Measurements from ENCODE around the gene ATR.

Gene ATR

DNA sequence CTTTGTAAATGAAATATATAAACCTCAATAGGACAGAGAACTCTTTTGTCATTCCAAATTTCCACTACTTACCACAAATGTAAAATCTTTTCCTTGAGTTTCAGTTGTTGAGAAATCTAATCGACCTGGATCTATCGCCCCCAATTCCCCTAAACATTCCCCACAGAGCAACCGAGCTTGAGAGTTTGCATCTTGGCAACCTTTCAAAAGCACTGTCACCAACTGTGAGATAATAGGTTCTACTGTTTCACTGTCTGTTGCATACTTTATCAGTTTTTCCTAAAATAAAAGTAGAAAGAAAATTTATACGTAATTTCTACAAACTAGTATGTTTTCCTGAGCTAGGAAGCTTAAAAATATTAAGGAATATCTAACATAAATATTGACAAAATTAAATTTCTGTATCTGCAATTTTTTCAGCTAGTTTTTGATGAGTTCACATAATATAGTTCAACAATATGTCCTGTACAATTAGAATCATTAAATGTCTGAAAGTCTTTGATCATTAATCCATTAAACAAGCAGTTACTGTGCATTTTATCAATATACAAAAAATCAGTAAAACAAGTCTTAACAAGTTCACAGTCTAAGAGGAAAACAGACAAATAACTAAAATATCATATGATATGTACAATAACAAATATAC, 54.5 kb downstream of the ATR start:
- no peak for DNase-seq (ENCODE audit: low read depth)

GRCh38 chr3:142509079-142509478, 69.5 kb downstream of the ATR start:
- no peak for DNase-seq (ENCODE audit: low read depth)

GRCh38 chr3:142507241-142507640, 71.3 kb downstream of the ATR start:
- no peak for DNase-seq (ENCODE audit: low read depth)

GRCh38 chr3:142502187-142502985, 76.1 kb downstream of the ATR start:
- DNase-seq (ENCODE audit: low read depth): no peak

DNA sequence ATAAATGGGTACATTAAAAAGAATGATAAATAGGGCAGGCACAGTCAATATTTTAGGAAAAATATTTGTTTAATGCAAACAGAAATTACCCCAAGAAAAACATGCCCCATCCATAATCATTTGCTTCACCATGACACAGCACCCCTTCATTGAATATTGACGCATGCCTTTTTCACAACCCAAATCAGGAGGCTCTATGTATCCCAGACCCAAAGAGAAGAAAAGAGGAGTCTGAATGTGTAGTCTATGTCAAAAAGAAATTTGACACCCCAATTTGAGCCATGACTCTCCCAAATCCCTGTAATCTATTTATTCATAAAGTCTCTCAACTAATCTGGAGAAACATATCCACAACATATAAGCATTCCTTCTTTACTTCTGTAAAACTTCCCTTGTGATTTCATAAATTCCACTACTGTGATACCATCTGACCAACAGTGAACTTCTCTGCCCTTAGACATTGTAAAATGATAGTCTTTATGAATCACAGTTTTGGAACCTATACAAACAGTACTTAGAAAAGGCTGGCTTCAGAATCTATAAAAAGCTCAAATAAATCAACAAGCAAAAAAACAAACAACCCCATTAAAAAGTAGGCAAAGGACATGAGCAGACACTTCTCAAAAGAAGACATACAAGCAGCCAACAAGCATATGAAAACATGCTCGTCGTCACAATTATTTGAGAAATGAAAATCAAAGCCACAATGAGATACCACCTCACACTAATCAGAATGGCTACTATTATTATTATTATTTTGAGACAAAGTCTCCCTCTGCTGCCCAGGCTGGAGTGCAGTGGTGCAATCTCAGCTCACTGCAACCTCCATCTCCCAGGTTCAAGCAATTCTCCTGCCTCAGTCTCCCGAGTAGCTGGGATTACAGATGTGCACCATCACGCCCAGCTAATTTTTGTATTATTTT, 77.3 kb downstream of the ATR start:
- peak; percentile 75 for DNase-seq (ENCODE audit: low read depth)

DNA sequence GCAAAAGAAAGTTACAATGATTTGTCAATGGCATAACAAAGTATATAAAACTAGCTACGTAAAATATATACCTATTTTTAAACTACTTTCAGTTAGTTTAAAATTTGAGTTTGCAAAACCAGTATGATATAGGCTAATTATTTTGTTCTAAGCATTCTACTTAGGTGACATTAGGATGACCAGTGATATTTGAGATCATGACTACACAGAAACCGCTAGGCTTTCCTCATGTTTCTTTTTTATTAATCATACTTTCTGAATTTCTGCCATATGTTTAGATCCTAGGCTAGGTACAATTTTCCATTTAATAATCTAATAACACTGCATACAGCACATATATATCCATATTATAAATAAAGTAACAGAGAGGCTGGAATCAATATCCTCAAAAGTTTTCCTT, 78.3 kb downstream of the ATR start:
- DNase-seq (ENCODE audit: low read depth): no peak

DNA sequence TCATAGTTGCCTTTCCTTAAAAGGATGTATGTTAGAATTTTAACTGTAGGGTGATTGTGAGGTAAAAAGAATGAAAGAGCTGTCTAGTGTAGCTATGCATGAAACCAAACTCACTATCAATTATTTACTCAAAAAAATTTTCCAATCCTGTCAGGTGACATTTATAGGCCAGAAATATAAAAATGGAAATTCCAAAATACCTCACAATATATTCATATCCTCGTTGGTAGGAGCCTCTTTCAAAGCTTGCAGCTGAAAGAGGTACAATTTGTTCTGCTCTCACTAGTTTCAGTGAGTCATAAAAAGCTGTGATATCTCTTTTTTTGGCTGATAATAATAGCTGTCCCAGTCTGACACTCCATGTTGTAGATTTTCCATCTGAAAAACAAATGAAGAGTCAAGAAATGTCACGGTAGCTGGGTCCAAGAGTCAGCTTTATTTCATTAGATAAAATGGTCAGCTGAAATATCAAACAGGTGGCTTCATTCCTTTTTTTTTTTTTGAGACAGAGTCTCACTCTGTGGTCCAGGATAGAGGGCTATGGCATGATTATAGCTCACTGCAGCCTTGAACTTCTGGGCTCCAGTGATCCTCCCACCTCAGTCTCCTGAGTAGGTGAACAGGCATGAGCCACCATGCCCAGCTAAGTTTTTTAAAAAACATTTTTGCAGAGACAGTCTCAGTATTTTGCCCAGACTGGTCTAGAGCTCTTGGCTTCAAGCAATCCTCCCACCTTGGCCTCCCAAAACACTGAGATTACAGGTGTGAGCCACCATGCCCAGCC, 79.9 kb downstream of the ATR start:
- no peak for DNase-seq (ENCODE audit: low read depth)

- no peak for DNase-seq (ENCODE audit: low read depth)
These were observed 80.8 kb downstream of the ATR start for GRCh38 chr3:142497729-142498128.

GRCh38 chr3:142495103-142495502, 83.4 kb downstream of the ATR start:
- no peak for DNase-seq (ENCODE audit: low read depth)

- DNase-seq (ENCODE audit: low read depth): no peak
These were observed 86.3 kb downstream of the ATR start for GRCh38 chr3:142492184-142492583.

DNA sequence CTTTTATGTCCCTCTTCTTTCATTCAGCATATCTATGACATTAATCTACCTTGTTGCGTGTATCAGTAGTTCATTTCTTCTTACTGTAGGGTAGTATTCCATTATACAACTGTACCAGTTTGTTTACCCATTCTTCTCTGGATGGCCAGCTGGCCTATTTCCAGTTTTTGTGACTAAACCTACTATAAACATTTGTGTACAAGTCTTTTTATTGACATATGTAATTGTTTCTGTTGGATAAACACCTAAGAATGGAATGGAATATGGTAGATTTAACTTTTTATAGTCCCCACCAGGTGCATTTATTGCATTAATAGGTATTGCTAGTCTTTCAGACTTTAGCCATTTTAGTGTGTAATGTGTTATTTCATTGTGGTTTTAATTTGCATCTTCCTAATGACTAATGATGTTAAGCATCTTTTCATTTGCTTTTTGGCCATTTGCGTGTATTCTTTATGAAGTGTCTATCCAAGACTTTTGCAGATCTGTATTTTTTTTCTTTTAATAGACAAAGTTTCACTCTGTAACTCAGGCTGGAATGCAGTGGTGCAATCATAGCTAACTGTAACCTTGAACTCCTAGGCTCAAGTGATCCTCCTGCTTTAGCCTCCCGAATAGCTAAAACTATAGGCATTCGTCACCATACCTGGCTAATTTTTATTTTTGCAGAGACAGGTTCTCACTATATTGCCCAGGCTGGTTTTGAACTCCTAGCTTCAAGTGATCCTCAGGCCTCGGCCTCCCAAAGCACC, 88.8 kb downstream of the ATR start:
- DNase-seq (ENCODE audit: low read depth): no peak

- DNase-seq (ENCODE audit: low read depth): no peak
These were observed 93.6 kb downstream of the ATR start for GRCh38 chr3:142484912-142485435.

DNA sequence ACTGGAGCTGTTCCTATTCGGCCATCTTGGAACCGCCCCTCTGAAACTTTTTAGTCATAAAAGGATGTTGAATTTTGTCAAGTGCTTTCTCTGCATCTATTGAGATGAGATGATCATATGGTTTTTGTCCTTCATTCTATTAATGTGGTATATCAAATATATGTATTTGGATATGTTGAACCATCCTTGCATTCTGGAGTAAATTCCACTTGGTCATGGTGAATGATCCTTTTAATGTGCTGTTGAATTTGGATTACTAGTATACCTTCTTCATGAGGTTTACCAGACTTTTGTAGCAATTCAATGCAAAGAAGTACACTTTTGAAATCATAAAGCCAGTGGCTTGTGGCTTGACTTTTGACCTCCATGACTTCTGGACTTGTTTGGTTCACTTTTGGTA, 97.3 kb downstream of the ATR start:
- DNase-seq (ENCODE audit: low read depth): no peak

GRCh38 chr3:142470826-142471225, 107.7 kb downstream of the ATR start:
- no peak for DNase-seq (ENCODE audit: low read depth)

DNA sequence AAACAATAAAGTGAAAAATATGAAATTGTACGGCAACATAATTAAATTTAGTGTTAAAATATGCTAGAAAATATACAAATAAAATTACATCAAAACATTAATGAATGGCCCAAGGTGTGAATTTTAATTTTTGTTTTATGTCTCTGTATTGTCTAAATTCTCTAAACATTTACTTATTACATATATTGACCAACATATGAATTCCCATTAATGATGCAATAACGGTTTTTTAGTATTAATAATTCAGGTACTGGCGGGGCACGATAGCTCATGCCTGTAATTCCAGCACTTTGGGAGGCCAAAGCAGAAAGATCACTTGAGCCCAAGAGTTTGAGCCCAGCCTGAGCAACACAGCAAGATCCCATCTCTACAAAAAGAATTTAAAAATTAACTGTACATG, 110.1 kb downstream of the ATR start:
- DNase-seq (ENCODE audit: low read depth): no peak

DNA sequence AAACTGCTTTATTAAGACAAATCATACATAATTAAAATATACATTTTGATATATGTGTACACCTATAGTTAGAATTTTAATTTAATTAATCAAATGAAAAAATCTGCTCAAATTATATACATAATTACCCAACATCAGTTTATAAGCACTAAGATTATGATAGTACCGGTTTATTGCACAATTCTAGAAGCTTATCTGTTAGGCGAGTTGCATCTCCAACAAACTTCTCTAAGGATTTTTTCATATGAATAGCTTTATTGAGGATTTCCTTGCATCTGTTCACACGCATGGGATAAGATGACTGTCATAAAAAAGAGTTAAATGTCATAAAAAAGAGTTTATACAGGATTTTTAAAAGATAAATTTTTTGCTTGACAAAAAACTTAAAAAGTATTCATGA, 110.8 kb downstream of the ATR start:
- DNase-seq (ENCODE audit: low read depth): no peak

DNA sequence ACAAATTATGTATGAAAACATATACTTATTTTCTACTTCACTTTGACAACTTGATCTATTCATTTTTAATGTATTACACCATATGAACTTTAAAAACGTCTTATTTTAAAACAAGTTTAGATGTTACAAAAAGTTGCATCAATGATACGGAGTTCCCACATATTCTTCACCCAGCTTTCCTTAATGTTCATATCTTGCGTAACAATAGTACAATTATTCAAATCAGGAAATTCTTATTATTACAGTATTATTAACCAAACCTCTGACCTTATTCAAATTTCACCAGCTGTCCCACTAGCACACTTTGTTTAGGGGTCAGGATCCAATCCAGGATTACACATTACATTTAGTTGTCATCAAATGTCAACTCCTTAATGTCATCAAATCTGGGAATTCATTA, 117.8 kb downstream of the ATR start:
- no peak for DNase-seq (ENCODE audit: low read depth)

GRCh38 chr3:142459929-142460328, 118.6 kb downstream of the ATR start:
- no peak for DNase-seq (ENCODE audit: low read depth)

- no peak for DNase-seq (ENCODE audit: low read depth)
These were observed 119.4 kb downstream of the ATR start for GRCh38 chr3:142459096-142459495.

GRCh38 chr3:142450881-142451280, 127.7 kb downstream of the ATR start:
- no peak for DNase-seq (ENCODE audit: low read depth)

- DNase-seq (ENCODE audit: low read depth): no peak
These were observed 128.3 kb downstream of the ATR start for GRCh38 chr3:142450189-142450588.

Data from GM04504 (cell line).